Fibroblast of the conjunctiva (primary cell): Measurements from ENCODE around the gene CCDC134.
"Not testable (repeated sequence)": the region's sequence is repeated elsewhere in the genome, so short reads cannot be mapped to it uniquely, and the experiment has no call there.

Source experiments
- DNase-seq: peaks from one replicate; pipeline ENCODE4 v3.0.0-alpha.2; 2010; ENCODE audit warnings: low read depth

CCDC134 gene

DNA sequence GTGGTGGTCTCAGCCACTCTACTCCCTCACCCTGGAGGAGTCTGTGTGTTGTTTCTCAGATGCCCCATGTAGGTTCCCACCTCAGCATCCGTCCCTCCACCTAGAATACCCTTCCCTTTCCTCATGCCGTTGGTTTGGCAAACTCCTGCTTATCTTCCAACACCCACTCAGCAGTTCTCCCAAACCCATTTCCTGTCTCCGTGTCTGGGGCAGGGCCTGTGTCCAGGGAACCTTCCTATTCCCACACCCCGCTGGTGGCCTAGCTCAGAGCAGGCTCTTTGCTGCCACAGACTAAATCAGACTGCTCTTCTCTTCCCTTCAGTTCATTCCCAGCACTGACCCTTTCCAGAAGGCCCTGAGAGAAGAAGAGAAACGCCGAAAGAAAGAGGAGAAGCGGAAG lies 24.9 kb downstream of the CCDC134 start:
- DNase-seq: no peak

DNA sequence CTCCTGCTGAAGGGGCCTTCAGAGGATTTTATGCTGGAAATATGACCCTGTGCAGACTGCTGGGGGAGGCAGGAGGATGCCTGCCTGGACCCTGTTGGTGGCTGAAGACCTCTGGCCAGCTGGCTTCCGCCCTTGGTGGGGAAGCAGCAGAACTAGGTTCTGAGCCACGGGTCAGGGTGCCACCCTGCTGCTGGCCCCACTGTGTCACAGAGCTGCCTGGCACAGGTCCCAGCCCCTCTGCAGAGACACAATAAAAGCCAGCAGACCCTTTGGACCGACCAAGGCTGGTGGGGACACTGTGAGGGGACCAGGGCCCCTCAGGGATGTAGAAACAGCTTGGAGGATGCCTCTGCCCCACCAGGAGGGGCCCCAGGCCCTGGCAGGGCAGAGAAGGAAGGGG lies 25.5 kb downstream of the CCDC134 start:
- no peak for DNase-seq

- no peak for DNase-seq
Measured at GRCh38 chr22:41826430-41827383, 26.2 kb downstream of the CCDC134 start.

DNA sequence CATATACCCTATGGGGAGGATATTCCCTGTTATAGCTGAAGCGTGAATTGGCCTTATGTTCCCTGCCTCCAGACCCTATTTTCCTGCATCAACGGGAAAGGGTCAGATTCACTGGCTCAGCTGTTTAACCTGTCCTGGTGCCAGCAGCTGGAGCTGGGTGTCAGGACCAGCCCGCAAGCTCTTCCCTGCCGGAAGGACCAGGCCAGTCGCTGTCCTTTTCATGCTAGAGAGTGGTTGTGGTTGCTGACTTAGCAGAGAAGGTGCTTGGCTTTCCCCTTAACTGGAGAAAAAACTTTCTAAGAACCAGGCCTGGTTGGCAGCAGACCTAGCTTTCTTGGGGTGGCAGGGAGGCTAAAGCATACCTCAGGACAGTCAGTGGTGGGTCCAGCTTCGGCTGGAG lies 27.2 kb downstream of the CCDC134 start:
- no peak for DNase-seq

- DNase-seq: no peak
Measured at GRCh38 chr22:41828516-41828915, 28.0 kb downstream of the CCDC134 start.

DNA sequence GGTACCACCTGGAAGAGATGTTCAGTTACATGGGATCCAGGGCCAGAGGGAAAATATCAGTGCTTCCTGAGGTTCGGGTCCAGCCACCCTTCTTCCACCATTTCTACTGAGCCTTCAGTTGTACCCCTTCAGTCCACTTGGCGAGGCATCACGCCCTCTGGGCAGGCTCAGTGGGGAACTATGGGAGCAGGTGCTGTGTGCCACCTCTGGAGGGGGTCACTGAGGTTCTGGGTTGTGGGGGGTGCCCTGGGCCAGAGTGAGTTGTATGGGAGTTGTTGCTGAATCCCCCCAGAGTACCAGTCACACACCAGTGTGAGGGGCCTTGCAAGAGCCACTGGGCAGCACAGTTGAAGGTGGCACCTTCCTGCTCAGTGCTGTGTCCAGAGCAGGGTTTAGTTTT lies 29.7 kb downstream of the CCDC134 start:
- DNase-seq: no peak

DNA sequence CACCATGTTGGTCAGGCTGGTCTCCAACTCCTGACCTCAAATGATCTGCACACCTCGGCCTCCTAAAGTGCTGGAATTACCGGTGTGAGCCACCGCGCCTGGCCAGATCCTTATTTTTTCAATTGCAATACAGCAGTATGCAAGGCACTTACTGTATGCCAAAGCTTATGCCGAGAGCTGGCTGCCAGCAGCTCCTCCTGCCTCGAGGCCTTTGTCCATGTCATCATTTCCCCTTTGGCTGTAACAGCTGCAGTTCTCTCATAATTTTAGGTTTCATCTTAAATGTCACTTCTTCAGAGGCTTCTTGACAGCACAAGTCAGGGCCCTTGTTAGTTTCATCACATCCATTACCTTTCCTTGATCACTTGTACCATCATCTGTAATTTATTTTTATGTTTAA lies 30.9 kb downstream of the CCDC134 start:
- no peak for DNase-seq

GRCh38 chr22:41831828-41832552 lies 31.5 kb downstream of the CCDC134 start:
- DNase-seq: no peak

DNA sequence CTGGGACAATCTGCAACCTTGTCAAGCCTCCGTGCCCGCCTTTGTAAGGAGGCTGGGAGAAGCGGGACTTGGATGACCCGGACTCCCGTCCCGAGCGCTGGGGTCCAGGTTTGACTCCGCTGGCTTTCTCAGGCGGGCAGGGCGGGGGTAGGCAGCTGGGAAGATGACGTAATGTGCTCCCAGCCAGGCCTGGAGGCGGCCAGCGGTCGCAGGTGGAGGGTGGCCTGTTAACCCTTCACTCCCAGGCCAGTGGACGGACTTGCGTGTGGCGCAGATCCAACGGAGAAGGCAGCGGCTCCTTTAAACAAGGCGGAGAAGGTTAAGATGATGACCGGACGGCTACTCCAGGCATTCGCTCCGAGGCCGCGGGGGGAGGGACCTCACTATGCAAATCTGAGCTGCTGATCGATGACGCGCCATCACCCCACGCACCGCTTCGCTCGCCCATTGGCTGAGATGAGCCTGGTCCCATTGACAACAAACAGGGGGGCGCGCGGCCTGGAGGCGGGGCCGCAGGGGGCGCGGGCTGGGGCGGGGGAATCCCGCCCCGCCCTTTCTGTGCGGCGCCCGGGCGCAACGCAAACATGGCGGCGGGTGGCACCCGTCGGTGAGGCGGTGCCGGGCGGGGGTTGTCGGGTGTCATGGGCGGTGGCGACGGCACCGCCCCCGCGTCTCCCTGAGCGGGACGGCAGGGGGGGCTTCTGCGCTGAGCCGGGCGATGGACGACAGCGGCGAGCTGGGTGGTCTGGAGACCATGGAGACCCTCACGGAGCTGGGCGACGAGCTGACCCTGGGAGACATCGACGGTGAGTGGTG lies 32.3 kb downstream of the CCDC134 start, which contains the start of gene SREBF2:
Gene SREBF2 (plus strand): TSS at position 553 of the 816 bp plus-strand sequence. CDS start 166 bp downstream, at position 719.
- DNase-seq: peak; percentile 99

- DNase-seq: no peak
Measured at GRCh38 chr22:41833369-41834004, 33.0 kb downstream of the CCDC134 start.

DNA sequence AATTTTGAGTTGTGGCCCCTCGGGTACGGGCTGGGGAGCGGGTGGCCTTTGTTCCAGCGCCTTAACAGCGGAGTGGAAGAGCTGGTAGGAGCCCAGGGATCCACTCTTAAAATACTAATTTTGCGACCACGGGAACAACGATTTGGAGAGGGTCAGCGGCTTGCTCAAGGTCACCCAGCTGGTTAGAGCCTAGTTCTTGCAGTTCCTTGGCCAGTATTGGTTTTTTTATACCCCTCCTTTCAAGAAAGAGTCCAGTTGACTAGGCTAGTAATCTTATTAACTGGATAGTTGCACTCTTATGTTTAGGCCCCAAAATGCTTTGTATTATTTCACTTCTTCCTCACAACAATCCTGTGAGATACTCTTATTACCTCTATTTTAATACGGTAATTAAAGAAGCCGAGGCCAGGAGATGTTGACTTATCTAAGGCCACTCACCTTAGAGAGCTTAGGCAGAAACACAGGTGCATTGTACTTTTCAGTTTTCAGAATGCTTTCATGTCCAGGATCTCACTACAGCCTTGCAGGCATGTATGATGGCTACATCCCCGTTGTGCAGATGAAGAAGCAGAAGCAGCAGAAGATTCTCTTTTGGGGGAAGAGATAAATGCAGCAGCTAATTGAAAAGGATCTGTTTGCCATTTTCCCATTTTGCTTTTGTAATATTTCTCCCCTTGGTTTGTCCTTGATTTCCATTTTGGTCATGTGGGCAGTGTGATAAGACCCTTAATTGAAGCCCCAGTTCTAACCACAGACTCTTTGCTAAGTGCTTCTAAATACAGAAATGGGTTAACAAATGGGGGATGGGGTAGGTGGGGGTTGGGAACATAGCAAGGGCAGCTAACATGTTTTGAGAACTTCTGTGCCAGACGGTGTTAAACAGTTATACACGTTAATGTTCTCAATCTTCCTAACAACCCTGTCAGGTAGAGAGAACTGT lies 33.8 kb downstream of the CCDC134 start:
- DNase-seq: no peak

- DNase-seq: not testable (repeated sequence)
Measured at GRCh38 chr22:41835462-41835861, 35.0 kb downstream of the CCDC134 start.

DNA sequence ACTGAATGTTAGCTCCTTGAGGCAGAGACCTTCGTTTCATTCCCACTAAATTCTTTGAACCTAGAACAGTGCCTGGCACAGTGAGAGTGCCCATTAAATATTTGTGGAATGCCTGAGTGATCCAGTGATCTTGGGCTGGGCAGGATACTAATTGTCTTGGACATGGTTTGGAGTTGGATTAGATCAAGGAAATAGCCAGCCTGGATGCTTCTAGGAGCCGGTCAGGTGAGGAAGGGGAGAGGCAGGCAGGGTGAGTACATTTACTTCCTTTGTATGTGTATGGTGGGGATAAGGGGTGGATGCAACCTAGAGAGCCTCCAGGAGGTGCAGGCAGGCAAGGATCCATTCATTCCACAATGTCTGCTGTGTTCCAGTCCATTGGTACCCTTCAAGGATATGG lies 36.1 kb downstream of the CCDC134 start:
- DNase-seq: no peak

DNA sequence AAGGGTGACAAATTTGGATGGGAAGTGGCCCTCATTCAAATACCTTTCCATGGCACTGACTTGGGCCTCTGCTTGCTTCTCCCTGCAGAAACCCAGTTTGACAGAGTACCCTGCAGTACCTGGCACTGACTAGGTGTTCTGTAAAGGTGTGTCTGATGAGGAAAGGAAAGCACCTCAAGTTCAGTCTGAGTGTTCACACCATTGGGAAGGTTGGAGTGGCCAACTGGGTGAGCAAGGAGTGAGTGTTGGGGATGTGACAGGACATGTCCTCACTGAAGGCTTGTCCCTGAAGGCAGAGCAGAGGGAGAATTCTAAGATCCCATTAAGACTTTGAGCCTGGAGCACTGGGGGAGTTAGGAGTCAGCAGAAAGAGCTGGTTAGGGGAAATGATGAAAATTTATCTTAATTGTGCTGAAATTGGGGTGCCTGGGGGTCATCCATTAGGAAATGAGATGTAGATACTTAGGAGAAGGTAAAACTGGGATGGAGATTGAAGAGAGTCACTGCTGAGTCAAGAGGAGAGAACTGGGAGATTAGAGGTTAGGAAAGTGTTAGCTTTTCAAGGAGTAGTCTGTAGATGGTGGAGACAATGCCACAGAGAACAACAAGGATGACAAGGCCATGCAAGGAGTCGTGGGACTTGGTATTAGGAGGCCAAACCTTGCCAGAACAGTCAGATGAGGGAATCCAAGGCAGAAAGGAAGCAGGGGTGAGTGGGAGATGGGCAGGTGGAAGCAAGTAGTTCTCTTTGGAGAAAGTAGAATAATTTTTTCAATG lies 38.6 kb downstream of the CCDC134 start:
- DNase-seq: no peak

- no peak for DNase-seq
Measured at GRCh38 chr22:41840216-41840615, 39.7 kb downstream of the CCDC134 start.

DNA sequence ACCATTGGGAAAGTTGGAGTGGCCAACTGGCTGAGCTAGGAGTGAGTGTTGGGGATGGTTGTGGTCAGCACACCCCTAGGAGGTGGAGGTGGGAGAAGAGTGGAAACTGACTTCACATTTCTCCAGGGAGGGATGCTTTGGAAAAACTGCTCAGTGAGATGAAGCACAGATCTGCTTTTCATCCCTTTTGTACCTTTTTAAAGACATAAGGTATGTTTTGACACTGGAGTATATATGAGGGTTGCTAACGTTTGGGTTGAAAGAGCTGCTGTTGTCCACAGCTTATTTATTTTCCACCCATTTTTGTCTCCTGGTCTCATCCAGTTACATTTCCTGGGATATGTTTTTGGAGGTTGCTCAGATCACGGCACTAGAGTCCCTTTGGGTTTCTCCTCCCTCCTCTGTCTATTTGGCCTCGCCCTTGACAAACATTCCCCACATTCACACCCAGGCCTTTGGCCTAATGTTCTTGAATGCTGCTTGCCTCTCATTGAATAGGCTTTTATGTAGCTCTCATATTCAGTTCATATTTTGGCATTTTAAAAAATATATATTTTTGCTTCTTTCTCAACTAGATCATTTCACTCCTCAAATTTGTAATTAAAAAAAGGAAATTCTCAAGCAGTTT lies 40.7 kb downstream of the CCDC134 start:
- DNase-seq: no peak

- DNase-seq: no peak
Measured at GRCh38 chr22:41842996-41843970, 42.8 kb downstream of the CCDC134 start.

DNA sequence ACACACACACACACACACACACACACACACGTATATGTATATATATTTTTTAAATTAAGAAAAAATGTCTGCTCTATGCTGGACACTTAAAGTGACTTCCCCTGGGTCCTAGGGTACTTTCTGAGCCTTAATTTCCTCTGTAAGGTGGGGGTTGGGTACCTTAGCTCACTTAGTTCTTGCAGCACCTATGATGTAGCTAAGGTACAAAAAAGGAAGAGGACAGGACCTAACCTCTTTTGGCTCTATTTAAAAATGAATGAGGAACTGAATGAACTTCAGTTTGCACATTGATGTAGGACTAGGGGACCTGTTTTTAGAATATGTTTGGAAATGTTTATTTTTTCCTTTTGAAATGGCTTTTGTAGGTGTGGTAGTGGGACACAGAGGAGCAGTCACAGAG lies 43.6 kb downstream of the CCDC134 start:
- no peak for DNase-seq
